IPS DF 4.7 (cell line): ENCODE results near the gene PIGP.
"Not testable (repeated sequence)": the region's sequence is repeated elsewhere in the genome, so short reads cannot be mapped to it uniquely, and the experiment has no call there.

ENCODE experiments used
- DNase-seq: peaks from one replicate; pipeline ENCODE4 v3.0.0-alpha.2; 2013; ENCODE audit warnings: low spot score; ENCODE audit errors: extremely low read depth

PIGP gene

DNA sequence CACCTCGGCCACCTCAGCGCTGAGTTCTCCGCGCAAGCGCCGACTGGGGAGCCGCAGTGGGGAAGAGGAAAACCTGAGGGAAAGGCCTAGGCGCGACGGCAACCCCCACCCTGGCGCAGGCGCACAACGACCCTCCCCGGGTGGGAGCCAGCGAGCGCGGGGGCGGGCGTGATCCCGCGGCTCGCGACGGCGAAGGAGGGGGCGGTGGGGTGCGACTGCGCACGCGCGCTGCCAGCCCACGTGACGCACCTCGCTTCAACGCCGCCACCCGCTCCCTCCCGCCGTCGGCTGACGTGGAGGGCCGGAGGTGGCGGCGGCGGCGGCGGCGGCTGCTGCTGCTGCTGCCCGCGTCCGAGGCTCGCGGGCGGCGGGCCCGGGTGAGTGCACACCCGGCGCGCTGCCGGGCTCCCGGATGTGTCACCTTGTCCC, at the start of gene PIGP, which contains the start of gene TTC3:
Gene PIGP (minus strand): TSS at position 84 of the 429 bp plus-strand sequence. CDS start 556 bp downstream, outside the sequence.
Gene TTC3 (plus strand): TSS at position 267 of the 429 bp plus-strand sequence. CDS start 14,004 bp downstream, outside the sequence.
- no peak for DNase-seq

DNA sequence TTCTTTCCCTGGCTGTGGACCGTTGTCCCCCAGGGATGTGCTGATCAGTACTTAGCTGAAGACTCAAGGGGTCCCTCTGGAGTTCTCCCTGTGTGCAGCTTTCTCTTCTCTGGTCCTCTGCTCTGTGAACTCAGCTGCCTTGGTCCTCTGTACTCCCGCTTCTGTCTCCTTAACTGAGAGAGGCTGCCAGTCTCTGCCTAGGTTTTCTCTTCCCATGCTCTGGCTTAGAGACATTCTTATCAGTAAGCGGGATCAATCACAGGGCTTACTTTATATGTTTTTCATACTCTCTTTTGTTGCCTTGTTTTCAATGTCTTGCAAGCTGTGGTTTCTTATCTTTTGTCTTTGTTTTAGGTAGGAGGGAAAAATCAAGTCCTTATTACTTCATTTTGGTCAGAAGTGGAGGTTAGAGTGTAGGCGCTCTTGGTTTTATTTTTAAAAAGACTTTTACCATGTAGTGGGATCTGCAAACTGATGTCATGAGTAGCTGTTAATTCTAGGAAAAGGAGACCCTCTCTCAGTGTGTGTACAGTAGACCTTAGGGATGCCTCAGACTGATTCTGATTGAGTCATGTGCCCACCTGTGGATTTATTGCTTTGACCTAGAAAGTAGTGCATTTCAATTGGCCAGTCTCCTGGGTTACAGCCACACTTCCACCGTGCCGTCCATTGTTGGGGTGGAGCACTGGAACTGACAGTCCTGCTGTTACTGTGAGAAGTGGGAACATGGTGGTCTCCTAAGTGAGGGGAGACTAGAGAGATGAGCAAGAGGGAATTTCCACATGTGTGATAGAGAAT, 46.7 kb upstream of the PIGP start:
- no peak for DNase-seq

DNA sequence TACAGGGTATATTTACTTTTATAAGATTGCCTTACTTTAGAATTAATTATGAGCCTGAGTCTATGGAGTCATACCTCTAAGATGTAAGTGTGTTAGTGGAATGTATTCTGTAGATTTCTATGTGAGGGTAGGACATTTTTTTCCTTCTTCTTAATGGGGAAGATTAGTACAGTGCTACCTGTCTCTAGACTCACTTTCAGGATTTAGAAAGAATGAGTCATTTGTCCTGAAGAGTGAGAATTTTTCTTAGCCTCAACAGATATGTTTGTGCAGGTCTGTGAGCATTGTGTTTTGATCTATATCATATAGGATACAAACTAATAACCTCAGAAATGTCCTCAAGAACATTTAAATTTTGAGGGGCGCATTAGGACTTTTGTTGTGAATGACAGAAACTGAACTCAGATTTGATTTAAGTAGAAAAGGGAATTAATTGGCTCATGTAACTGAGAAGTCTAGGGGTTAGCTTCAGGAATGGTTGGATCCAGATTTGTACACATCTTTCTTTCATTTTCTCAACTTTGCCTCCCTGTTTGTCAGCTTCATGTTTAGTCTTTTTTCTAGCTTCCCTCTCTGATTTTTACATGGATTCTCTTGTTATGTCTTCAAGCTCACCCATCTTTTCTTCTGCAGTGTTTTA, 45.4 kb upstream of the PIGP start:
- no peak for DNase-seq

DNA sequence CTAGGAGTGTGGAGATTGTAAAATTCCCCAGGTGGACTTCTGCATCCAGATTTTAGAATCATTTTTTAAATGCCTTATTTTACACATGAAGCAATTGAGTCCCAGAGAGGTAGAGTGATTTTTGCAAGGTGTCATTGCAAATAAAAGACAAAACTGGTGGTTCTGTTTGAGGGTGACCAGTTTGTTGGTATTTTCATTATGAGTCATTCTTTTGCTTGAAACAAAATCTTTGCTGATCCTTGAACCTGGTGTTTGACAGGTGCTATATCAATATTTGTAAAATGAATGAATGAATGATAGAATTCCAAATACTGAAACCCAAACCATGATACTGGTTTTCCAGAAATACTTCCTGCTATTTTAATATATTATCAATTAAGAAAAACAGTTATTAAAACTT, 44.3 kb upstream of the PIGP start:
- no peak for DNase-seq

DNA sequence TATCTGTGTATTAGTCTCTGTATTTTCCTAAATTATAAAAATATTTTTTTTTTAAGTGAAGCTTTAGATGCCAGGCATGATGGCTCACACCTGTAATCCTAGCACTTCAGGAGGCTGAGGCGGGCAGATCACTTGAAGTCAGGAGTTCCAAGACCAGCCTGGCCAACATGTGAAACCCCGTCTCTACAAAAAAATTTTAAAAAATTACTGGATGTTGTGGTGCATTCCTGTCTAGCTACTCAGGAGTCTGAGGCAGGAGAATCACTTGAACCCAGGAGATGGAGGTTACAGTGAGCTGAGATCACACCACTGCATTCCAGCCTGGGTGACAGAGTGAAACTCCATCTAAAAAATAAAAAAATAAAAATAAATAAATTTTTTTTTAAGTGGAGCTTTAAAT, 43.6 kb upstream of the PIGP start:
- DNase-seq, result not testable (repeated sequence)

DNA sequence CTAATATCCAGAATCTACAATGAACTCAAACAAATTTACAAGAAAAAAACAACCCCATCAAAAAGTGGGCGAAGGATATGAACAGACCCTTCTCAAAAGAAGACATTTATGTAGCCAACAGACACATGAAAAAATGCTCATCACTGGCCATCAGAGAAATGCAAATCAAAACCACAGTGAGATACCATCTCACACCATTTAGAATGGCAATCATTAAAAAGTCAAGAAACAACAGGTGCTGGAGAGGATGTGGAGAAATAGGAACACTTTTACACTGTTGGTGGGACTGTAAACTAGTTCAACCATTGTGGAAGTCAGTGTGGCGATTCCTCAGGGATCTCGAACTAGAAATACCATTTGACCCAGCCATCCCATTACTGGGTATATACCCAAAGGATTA, 41.4 kb upstream of the PIGP start:
- not testable (repeated sequence) for DNase-seq

DNA sequence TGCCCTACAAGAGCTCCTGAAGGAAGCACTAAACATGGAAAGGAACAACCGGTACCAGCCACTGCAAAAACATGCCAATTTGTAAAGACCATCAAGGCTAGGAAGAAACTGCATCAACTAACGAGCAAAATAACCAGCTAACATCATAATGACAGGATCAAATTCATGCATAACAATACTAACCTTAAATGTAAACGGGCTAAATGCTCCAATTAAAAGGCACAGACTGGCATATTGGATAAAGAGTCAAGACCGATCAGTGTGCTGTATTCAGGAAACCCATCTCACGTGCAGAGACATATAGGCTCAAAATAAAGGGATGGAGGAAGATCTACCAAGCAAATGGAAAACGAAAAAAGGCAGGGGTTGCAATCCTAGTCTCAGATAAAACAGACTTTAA, 38.2 kb upstream of the PIGP start:
- not testable (repeated sequence) for DNase-seq

DNA sequence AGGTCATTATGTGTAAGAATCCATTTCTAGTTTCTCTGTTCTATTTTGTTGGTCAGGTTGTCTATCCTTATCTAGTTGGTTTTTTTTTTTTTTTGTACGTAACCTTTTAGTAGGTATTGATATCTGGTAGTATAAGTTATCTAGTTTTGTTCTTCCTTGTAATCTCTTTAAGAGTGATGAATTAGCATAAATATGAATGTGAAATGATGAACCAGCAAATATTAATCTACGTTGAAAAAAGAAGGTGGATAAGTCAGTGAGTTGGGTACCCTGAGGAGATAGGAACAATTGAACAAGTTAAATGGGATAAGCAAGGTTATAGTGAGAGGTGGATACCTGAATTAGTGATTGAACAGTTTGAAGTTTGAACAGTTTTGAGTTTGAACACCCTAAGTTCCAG, 34.1 kb upstream of the PIGP start:
- DNase-seq, result no peak

DNA sequence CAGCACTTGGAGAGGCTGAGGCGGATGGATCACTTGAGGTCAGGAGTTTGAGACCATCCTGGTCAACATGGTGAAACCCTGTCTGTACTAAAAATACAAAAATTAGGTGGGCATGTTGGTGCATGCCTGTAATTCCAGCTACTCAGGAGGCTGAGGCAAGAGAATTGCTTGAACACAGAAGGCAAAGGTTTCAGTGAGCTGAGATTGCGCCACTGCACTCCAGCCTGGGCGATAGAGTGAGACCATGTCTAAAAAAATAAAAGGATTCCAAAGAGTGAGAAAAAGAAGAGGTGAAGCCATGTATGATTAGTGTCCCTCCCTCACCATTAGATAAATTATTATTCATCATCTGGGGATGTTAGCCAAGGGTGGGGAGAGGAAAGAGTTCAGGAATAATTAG, 29.9 kb upstream of the PIGP start:
- DNase-seq, result not testable (repeated sequence)

DNA sequence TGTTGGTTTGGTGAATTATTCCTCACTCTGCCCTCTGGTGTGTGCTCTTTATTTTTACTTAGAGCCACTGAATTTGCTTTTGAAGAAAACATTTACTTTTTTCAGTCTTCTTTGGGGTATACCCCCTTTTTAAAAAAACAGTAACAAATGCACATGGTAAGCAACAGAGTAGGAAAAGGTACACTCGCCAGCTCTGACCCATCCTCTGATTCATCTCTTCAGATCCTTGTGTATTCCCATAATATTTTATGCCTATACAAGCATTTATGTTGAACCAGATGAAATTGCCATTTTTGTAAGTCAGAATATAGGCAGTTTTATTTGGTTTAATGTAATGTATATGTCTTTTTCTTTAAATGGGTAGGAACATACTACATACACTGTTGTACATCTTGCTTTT, 28.5 kb upstream of the PIGP start:
- no peak for DNase-seq

DNA sequence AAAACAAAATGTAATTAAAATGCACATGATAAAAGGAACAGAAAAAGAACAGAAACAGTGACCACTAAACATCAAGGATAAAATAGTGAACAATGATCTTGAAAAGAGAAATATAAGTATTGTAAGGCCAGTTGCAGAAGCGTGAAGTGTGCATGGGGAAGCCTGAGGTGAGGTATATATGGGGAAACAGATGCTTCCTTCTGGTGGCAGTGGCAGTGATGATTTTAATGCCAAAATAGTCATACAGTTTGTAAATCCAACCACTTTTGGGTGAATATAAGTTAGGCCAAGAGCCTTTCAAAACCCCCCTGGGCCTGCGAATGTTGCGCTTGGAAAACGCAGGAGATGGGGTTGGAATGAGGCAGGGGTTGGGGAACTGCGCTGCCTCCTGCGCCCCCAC, 27.4 kb upstream of the PIGP start:
- DNase-seq, result no peak

DNA sequence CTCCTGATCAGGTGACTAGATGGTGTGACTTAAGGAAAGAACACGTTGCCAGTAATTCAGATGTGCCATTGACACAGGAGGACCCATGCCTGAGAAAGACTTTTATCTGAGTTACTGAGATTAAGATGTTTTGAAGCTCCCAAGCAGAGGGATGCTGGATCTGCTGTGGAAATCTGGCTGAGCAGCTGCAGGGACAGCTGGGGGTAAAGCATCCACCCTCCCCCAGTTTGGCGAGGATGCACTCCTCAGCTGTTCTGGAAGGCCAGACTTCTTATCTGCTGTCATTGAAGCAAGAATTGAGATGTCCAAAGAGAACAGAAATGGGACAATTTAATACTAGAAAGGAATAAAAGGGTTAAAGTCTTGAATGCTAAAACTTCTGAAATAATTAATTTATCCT, 25.9 kb upstream of the PIGP start:
- DNase-seq, result no peak

DNA sequence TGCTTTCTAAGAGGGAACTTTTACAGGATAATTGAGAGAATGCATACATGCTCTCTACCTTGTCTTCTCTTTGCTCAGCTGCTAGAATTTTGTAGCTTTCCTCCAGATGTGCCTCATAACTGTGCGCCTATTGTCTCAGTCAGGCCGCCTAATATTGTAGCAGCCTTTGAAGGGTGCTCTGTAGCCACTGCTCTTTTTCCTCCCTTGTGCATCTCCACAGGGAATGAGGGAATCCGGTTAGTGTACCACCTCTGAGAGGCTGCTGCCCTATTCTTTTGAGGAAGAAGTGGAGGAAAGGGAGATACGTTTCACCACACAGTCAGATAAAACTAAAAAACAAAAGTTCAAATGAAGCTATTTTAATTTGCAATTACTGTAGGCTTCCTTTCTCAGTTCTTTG, 22.9 kb upstream of the PIGP start:
- no peak for DNase-seq

DNA sequence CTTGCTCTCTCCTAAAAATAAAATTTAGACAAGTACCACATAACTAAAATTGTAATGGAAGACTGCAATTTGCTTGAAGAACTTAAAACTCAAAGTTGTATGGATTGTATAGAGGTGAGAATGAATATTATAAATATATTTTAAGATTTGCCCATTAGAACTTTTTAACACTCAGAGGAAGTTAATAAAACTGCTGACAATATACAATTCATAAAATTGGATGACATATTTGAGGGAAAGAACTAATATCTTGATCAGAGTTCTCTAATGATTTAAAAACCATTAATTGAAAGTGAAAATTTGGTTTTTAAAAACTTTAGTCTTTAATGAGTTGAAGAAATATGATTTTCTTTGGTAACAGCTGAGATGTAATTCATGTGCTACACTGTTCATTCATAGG, 21.1 kb upstream of the PIGP start:
- no peak for DNase-seq

DNA sequence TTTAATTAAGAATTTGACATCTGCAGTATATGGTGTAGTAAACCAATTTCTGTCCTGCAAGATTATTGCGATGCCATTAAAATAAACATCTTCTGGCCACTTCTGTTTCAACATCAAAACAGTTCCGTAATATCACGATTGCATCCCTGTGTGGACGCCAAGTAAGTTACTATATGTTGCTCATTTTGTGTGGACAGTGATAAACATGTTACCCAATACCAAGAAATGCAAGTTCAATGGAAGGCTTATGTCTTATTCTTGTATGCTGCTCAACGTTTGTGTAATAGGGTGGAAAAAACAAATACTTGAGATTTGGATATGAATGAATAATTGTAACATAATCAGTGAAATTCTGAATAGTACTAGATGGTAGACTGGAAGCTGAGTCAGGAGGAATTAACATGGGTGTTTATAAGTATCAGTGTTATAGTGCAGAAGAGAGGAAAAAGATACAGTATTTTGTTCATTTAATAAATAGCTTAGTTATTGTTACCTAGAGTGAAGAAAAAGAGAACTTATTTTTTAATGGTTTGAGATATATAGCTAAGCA, 15.4 kb upstream of the PIGP start:
- DNase-seq, result no peak

DNA sequence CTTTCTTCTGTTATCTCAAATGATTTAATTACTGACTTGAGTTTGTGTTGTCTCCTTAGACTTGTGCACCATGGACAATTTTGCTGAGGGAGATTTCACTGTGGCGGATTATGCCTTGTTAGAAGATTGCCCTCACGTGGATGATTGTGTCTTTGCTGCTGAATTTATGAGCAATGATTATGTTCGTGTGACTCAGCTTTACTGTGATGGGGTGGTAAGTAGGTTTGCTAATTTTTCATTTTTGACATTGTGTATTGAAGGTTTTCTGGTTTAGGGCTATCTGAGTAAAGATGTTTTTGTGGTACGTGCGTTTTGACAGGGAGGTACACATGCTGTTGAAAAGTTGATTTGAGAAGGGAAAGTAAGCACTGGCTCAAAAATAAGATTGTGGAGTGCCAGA, 14.3 kb upstream of the PIGP start:
- DNase-seq, result no peak

DNA sequence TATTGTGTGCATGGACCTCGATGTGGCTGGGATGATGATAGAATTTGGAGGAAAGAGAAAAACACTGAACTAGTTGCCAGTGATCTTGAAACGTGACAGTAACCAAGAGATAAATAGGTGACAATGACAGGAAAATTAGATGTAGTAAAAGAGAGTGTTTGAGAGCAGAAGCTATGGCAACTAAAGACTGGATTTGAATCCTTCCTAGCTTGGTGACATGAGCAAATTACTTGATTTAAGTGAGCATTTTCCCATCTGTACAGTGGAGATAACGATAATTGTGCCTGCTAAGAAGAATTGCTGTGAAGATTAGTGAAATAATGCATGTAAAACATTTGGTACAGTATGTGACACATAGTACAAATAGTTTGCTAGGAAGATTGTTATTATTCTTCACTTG, 12.9 kb upstream of the PIGP start:
- DNase-seq, result no peak

DNA sequence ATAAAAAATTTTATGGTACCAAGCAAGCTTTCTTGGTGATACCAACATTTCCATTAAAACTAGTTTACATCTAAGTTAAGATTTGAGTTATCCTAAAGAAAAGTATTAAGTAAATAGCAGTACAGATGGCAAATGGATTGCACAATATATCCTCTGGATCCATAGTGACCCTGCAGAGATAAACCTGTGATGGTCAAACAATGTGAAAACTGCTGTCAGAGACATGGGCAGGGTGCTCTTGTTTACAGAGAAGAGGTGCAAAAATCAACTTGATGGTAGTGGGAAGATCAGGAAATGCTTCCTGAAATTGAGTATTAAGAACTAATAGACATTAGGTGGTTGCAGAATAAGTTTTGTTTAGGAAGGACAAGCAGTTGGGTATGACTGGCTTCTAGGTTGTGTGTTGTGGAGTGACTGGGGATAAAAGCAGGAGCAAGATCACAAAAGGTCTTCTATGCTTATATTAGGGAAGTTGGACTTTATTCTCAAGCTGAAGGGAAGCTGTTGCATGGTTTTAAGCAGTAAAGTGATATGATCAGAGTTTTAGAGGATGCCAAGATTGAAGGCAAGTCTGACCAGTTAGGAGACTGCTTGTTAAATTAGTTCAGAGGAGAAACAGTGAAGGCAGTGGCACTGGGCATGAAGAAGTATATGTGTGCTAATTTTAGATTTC, 10.1 kb upstream of the PIGP start:
- DNase-seq, result no peak

DNA sequence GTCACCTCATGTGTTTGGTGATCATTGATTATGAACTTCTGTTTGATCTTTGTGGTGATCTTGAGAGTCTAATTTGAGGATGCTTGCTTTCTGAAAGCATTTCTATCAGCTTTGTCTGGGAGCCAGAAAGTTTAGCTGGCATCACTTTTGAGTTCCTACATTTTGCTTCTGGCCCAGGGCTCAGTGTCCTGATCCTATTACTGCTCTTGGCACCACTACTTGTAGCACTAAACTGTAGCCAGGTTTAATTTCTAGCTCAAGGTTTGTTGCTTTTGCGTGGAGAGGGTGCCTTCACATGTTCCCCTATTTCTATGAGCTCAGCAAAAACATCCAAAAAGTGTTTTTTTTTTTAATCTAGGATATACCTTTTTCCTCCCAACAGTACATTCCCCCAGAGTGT, 9.5 kb upstream of the PIGP start:
- DNase-seq, result no peak

DNA sequence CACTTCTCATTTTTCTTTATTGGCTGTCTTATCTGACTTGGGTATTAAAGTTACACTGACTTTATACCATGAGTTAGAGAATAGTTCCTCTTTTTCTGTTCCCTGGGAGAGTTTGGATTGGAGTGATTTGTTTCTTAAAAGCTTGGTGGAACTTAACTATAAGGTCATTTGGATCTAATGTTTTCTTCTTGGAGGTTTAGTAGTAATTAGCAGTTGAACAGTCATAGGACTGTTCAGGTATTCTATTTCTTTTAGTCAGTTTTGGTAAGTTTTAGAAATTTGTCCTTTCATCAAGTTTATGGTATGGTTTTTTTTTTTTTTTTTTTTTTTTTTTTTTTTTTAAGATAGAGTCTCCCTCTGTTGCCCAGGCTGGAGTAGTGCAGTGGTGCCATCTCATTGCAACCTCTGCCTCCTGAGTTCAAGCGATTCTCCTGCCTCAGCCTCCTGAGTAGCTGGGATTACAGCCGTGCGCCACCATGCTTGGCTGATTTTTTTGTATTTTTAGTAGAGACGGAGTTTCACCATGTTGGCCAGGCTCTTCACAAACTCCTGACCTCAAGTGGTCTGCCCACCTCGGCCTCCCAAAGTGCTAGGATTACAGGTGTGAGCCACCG, 6.4 kb upstream of the PIGP start:
- no peak for DNase-seq

DNA sequence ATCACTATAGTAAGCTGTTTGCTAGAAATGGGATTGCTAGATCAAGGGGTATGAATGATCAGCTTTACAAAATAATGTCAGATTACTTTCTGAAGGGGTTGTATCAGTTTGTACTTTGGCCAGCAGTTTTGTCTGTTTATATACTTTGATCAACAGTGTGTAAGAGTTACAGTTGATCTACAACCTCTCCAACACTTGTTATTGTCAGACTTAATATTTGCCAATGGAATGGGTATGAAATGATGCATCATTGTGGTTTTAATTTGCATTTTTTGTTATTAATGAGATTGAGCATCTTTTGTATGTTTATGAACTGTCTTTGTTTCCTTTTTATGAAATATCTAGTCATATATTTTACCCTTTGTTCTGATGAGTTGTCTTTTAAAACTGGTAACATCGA, 4.5 kb upstream of the PIGP start:
- no peak for DNase-seq
